Nephron progenitor cell (in vitro differentiated cells): ENCODE measurements around the gene TMEM203.

Experiments used
- DNase-seq: peaks from one replicate; pipeline ENCODE4 v3.0.0; 2021
- H3K27ac Mint-ChIP-seq: 2 replicates; pipeline ENCODE4 v1.8.0; 2021; ENCODE audit warnings: mild to moderate bottlenecking, moderate library complexity, mixed read lengths
- H3K27me3 Mint-ChIP-seq: 2 replicates; pipeline ENCODE4 v1.8.0; 2021; ENCODE audit warnings: mild to moderate bottlenecking, low read depth, mixed read lengths; ENCODE audit not compliant: poor library complexity
- H3K36me3 Mint-ChIP-seq: 2 replicates; pipeline ENCODE4 v1.8.0; 2021; ENCODE audit warnings: low read depth, mixed read lengths
- H3K4me1 Mint-ChIP-seq: 2 replicates; pipeline ENCODE4 v1.8.0; 2021; ENCODE audit warnings: mixed read lengths
- H3K4me3 Mint-ChIP-seq: 2 replicates; pipeline ENCODE4 v1.8.0; 2021; ENCODE audit warnings: mild to moderate bottlenecking, moderate library complexity, mixed read lengths
- H3K9me3 Mint-ChIP-seq: 2 replicates; pipeline ENCODE4 v1.8.0; 2021; ENCODE audit warnings: mild to moderate bottlenecking, moderate library complexity, mixed read lengths
- TF ChIP-seq, protein P1 (sequence below): fragments of 200-600 bp; sonication (generic); IDR thresholded peaks from 2 replicates; pipeline ENCODE4 v1.5.0; 2021; ENCODE audit warnings: antibody characterized with exemption

Gene TMEM203

DNA sequence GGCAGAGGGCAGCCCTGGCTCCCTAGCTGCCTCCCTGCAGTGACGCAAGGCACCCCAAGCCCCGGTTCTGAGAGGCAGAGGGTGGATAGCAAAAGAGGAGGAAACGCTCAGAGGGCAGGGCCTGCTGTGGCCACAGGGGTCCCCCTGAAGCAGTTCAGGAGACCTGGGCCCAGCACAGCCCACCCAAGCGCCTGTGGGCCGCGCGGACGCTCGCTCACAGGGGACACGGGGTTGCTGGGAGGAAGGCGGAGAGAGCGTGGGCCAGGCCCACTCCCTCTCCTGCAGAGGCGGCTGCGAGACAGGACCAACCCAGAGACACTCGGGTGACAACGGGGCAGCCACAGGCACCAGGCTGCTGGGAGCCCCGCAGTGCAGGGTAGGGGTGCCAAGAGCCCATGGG is 25.7 kb downstream of the TMEM203 start:
- H3K4me1 Mint-ChIP-seq: no peaks in the 10 kb centered on the region
- no peaks in the 10 kb centered on the region for H3K9me3 Mint-ChIP-seq

DNA sequence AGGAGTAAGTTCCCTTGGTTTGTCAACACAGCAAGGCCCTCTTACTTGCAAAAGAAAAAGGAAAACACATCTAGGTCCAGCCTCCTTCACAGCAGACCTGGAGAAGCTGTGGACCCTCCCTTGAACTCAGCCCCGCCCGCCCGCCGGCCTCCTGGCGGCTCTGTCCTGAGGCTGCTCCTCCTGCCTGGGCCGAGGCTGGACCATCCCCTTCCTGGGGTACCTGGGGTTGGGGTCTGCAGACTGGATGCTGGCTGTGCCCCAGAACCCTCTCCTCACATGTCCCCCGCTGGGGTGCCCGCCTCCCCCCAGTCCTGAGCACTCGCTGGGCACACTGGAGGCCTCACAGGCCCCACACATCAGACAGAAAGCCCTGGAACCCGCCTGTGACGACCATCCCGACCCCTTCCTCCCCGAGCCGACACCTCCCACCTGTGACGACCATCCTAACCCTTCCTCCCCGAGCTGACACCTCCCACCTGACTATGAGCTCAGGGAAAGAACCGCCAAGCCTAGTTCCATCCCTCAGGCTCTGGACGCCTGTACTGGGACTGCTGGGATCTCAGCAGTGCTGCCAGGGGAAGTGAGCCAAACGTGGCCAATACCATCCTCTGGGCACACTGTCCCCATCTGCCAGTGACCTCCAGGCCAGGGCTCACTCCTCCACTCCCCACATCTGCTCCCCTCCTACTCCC is 26.4 kb downstream of the TMEM203 start:
- TF ChIP-seq, protein P1, sequence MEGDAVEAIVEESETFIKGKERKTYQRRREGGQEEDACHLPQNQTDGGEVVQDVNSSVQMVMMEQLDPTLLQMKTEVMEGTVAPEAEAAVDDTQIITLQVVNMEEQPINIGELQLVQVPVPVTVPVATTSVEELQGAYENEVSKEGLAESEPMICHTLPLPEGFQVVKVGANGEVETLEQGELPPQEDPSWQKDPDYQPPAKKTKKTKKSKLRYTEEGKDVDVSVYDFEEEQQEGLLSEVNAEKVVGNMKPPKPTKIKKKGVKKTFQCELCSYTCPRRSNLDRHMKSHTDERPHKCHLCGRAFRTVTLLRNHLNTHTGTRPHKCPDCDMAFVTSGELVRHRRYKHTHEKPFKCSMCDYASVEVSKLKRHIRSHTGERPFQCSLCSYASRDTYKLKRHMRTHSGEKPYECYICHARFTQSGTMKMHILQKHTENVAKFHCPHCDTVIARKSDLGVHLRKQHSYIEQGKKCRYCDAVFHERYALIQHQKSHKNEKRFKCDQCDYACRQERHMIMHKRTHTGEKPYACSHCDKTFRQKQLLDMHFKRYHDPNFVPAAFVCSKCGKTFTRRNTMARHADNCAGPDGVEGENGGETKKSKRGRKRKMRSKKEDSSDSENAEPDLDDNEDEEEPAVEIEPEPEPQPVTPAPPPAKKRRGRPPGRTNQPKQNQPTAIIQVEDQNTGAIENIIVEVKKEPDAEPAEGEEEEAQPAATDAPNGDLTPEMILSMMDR: no peak
- H3K4me1 Mint-ChIP-seq: no peaks in the 10 kb centered on the region
- no peaks in the 10 kb centered on the region for H3K9me3 Mint-ChIP-seq
- H3K36me3 Mint-ChIP-seq: peaks cover 11% of the 10 kb centered on the region
- H3K4me3 Mint-ChIP-seq: no peak overlapping the region
- no peak for DNase-seq
- peaks cover 26% of the 10 kb centered on the region for H3K27me3 Mint-ChIP-seq
- H3K27ac Mint-ChIP-seq: no peak overlapping the region

More for the DNA sequence above, 25.7 kb downstream of the TMEM203 start:
- no peak for DNase-seq
- TF ChIP-seq, protein P1: no peak
- H3K36me3 Mint-ChIP-seq: peaks cover 15% of the 10 kb centered on the region
- peaks cover 21% of the 10 kb centered on the region for H3K27me3 Mint-ChIP-seq
- H3K4me3 Mint-ChIP-seq: no peak overlapping the region
- H3K27ac Mint-ChIP-seq: no peak overlapping the region

DNA sequence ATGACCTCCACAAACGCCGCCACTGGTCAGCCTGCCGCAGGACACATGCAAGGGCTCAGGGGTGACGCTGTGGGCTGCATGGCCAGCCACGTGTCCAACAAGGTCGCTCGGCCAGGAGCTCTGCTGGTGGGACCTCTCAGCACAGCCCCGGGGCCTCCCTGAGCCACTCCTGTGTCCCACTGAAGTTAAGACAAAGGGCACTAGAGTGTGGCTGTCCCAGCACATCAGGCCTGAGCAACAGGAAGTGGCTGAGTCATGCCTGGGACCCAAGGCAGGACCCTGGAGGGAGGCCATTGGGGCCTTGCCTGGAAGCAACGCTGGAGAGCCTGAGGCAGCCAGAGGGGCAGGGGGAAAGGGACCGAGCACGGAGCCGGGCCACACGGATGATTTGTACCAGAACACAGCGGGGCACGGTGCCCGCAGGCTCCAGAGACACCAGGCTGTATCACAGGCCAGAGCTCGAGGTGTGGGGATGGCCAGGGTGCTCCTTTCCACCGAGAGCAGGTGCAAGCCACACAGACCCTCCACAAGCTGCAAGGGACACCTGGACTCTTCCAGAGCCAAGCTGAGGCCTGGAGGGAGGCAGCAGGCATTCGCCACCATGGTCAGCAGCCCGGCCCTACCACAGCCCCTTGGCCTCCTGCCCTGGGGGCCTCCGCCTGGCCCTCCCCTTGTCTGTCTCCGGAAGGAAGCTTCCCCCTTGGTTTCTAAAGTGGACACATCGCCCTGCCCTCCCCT is 27.1 kb downstream of the TMEM203 start:
- Mint-ChIP-seq H3K27ac (no peak overlapping the region), H3K4me3 (no peak overlapping the region), H3K9me3 (no peaks in the 10 kb centered on the region), H3K27me3 (peaks cover 33% of the 10 kb centered on the region), H3K4me1 (no peaks in the 10 kb centered on the region), H3K36me3 (peaks cover 10% of the 10 kb centered on the region)
- TF ChIP-seq, protein P1: no peak
- DNase-seq: no peak

DNA sequence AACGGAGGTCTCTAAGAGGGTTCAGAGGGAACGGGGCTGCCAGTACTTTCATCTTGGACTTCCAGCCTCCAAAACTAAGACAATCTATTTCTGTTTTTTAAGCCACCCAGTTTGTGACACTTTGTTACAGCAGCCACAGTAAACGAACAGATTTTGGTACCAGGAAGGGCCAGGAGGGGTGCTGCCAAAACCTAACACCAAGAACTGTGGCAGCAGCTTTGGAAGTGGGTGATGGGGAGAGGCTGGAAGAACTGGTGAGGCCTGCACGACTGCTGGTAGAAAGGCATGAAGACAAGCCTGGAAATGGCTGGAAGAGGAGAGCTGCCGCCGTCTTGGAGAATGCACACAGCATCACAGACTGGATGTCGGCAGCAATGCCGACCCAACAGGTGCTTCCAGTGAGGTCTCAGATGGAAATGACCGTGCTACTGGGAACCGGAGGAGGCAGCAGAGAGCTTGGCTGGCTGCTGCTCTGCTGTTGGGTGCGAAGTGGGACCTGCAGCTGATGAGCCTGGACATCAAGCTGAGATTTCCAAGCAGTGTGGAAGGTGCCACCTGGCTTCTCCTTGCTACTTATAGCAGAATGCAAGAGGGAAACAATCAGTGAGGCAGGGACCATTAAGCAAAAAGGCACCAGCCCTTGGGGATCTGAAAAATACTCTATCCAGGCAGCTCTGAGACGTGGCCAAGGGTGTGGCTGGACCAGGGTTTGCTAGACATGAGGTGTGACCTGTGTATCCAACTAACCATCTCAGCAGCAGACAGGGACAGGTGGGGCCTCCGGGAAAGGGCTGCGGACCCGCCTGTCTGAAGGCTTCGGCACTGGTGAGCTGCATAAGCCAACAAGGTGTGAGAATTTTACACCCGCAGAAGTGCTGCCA is 28.9 kb downstream of the TMEM203 start:
- H3K27ac Mint-ChIP-seq: no peak overlapping the region
- H3K27me3 Mint-ChIP-seq: peaks cover 52% of the 10 kb centered on the region
- no peaks in the 10 kb centered on the region for H3K9me3 Mint-ChIP-seq
- TF ChIP-seq, protein P1: peak; percentile 61
- DNase-seq: peak; percentile 40
- H3K4me3 Mint-ChIP-seq: no peak overlapping the region
- H3K36me3 Mint-ChIP-seq: peaks cover 6% of the 10 kb centered on the region
- H3K4me1 Mint-ChIP-seq: no peaks in the 10 kb centered on the region

DNA sequence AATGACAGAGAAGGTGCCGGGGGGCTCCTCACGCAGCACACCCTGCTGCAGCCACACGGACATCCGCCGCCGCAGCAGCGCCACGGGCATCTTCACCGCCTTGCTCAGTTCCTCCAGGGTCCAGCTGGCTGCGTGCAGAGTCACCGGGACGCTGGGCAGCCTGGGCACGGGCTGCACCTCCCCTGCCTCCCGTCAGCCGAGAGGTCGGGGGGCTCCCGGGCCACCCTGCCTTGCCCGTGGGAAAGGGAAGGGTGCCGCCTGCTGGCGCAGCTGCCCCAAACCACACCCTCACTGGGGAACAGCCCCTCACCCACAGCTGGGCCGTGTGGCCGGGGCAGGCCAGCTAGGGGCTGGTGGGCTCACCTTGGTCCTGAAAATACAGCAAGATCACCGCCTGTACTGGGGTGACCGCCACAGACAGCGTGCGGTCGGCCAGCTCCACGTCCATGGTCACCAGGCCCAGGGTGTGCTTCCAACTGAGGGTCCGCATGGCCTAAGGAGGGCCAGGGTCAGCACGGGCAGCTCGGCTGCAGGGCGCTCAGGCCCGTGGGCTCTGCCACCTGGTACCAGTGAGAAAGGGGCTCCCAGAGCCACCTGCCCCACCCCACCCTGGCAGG is 30.0 kb downstream of the TMEM203 start:
- no peak overlapping the region for H3K4me3 Mint-ChIP-seq
- TF ChIP-seq, protein P1: no peak
- H3K27ac Mint-ChIP-seq: no peak overlapping the region
- no peaks in the 10 kb centered on the region for H3K4me1 Mint-ChIP-seq
- H3K27me3 Mint-ChIP-seq: peaks cover 63% of the 10 kb centered on the region
- no peaks in the 10 kb centered on the region for H3K9me3 Mint-ChIP-seq
- peaks cover 6% of the 10 kb centered on the region for H3K36me3 Mint-ChIP-seq
- no peak for DNase-seq
